NCI-H1417 (cell line): ENCODE measurements around the gene PSMD13.

Experiments
- DNase-seq, 3 experiments: peaks; one replicate each; lab custom pipeline; 2025; lab: John Stamatoyannopoulos, UW

PSMD13 gene

GRCh38 chr11:250274-250673 lies 13.5 kb downstream of the PSMD13 start:
- no peak for DNase-seq

- peak in 2 of 3 experiments; percentile 8 to 15 for DNase-seq
Measured at GRCh38 chr11:250740-251299, 14.0 kb downstream of the PSMD13 start.

GRCh38 chr11:251550-251949 lies 14.8 kb downstream of the PSMD13 start:
- DNase-seq, result no peak

GRCh38 chr11:252666-253065 lies 15.9 kb downstream of the PSMD13 start:
- DNase-seq, result no peak

- no peak for DNase-seq
Measured at GRCh38 chr11:253160-253885, 16.5 kb downstream of the PSMD13 start.

DNA sequence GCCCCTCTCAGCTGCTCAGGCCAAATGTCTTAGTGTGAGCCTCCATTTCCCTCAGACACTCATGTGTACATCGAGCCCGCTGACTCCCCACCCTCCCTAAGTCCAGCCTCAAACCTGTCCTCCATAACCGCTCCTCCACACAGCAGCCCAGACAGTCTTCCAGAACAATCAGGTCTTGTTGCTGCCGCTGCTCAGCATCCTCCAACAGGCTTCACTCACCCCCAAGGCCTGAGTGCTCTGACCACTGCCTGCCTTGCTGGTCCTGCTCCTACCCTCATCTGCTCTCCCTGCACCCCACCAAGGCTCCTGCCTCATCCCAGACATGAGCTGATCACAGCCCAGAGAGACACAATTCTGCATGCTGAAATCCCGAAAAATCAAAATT lies 17.1 kb downstream of the PSMD13 start:
- DNase-seq, result no peak

GRCh38 chr11:255176-255575 lies 18.4 kb downstream of the PSMD13 start:
- no peak for DNase-seq

- DNase-seq, result no peak
Measured at GRCh38 chr11:255816-256215, 19.0 kb downstream of the PSMD13 start.

GRCh38 chr11:256952-257737 lies 20.4 kb downstream of the PSMD13 start:
- DNase-seq, result no peak

GRCh38 chr11:257766-258493 lies 21.2 kb downstream of the PSMD13 start:
- DNase-seq, result no peak

DNA sequence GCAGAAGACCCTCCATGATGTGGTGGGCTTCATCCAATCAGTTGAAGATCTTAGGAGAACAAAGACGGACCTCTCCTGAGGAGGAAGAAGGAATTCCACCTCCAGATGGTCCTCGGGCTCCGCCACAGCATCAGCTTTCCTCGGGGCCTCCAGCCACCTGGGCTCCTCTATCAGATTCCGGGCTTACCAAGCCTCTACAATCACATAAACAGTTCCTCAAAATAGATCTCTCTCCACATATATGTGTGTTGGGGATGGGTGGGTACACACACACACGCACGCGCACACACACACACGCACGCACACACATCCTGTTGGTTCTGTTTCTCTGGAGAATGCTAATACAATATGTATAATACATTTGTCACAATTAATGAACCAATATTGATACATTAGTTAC lies 22.6 kb downstream of the PSMD13 start:
- no peak for DNase-seq

DNA sequence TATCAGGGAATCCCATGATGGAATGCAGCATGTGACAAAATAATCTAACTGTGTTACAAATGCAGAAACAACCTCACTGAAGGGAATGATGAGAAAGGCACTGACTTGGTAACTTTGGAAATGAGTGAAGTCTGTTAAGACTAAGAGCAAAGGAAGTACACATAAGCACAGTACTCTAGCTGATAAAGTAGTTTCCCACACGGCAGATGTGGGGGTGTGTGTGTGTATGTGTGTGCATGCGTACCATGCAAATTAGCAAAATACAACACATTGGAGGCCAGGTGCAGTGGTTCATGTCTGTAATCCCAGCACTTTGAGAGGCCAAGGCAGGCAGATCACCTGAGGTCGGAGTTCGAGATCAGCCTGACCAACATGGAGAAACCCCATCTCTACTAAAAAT lies 24.8 kb downstream of the PSMD13 start:
- DNase-seq, result no peak

GRCh38 chr11:266676-267439 lies 30.1 kb downstream of the PSMD13 start:
- DNase-seq, result no peak

GRCh38 chr11:267491-267994 lies 30.8 kb downstream of the PSMD13 start:
- peak in 1 of 3 experiments; percentile 48 for DNase-seq

GRCh38 chr11:268716-269145 lies 32.0 kb downstream of the PSMD13 start:
- peak in 1 of 3 experiments; percentile 29 for DNase-seq

GRCh38 chr11:269146-269890 lies 32.5 kb downstream of the PSMD13 start:
- DNase-seq, result no peak

DNA sequence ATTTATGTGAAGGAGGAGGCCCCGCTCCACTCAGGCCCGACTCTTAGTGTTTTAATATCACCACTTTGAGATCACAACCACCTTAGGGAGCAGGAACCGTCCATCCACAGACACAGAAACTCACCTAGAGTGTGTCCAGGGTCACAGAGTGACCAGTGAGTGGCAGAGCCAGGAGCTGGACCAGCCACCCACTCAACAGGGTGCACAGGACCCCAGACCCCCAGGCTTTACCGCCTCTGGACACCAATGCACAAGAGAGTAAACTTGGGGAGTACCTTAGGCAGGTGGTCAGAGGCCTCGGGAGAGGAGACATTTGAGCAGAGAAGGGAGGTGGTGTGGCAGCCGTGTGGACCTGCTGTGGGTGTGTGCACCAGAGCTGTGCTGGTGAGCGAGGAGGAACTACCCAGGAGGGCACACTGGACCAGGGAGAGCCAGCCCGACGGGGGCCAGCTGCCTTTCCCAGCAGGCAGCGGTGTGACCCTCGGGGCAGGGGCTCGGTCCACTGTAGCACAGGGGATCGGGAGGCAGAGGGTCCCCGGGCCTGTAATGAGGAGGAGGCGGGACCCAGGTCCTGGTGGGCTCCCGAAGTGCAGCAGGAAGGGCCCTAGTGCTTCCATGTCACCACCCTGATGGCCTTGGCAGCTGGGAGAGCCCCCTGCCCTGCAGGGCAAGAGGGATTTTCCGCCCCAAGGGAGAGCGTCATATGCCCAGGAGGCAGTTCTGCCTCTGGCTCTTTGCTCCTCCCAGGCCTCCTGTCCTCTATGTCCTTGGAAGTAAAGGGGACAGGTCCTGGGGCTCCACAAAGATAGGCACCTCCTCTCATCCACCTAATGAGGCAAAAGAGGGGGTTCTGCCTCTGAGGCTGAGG lies 33.9 kb downstream of the PSMD13 start:
- DNase-seq, result no peak

- DNase-seq, result no peak
Measured at GRCh38 chr11:271319-271715, 34.5 kb downstream of the PSMD13 start.

GRCh38 chr11:272195-272930 lies 35.6 kb downstream of the PSMD13 start:
- no peak for DNase-seq
